Loucy (cell line): ENCODE measurements around the gene HACD3.

Experiments
- H2AFZ ChIP-seq: fragments of 200-600 bp; sonication (generic); 2 replicates; pipeline ENCODE4 v1.6.0; 2016; ENCODE audit warnings: antibody characterized with exemption, mild to moderate bottlenecking, low read length, moderate library complexity
- H3F3A ChIP-seq: fragments of 200-600 bp; 2 replicates; pipeline ENCODE4 v1.6.0; 2016; ENCODE audit warnings: antibody characterized with exemption, low read depth, mild to moderate bottlenecking
- H3K27me3 ChIP-seq: fragments of 200-600 bp; sonication (generic); 2 replicates; pipeline ENCODE4 v1.6.1; 2014; ENCODE audit warnings: low read length, mild to moderate bottlenecking; ENCODE audit not compliant: insufficient read depth, poor library complexity, severe bottlenecking
- H3K36me3 ChIP-seq: fragments of 200-600 bp; sonication (generic); 2 replicates; pipeline ENCODE4 v1.6.1; 2016; ENCODE audit warnings: low read length; ENCODE audit not compliant: insufficient read depth
- H3K4me1 ChIP-seq: fragments of 200-600 bp; sonication (generic); 2 replicates; pipeline ENCODE4 v1.5.1; 2014; ENCODE audit warnings: low read length, mild to moderate bottlenecking; ENCODE audit not compliant: insufficient read depth, poor library complexity, severe bottlenecking
- H3K4me2 ChIP-seq: fragments of 200-600 bp; sonication (generic); 2 replicates; pipeline ENCODE4 v1.6.0; 2014; ENCODE audit warnings: antibody characterized with exemption, low read length, low read depth, mild to moderate bottlenecking; ENCODE audit not compliant: poor library complexity, severe bottlenecking
- H3K4me3 ChIP-seq: fragments of 200-600 bp; sonication (generic); 2 replicates; pipeline ENCODE4 v1.5.1; 2014; ENCODE audit warnings: low read length, mild to moderate bottlenecking, mixed read lengths; ENCODE audit not compliant: poor library complexity, severe bottlenecking
- H3K79me2 ChIP-seq: fragments of 200-600 bp; sonication (generic); 2 replicates; pipeline ENCODE4 v1.6.1; 2014; ENCODE audit warnings: low read length; ENCODE audit not compliant: insufficient read depth
- H3K9ac ChIP-seq: fragments of 200-600 bp; sonication (generic); 2 replicates; pipeline ENCODE4 v1.6.0; 2014; ENCODE audit warnings: mild to moderate bottlenecking, low read depth, low read length, moderate library complexity; ENCODE audit not compliant: poor library complexity, severe bottlenecking
- H3K9me2 ChIP-seq: fragments of 200-600 bp; sonication (generic); replicated peaks from 2 replicates; pipeline ENCODE4 v1.6.1; 2016; ENCODE audit warnings: low read depth, low read length, mixed read lengths
- H3K9me3 ChIP-seq: fragments of 200-600 bp; sonication (generic); 2 replicates; pipeline ENCODE4 v1.6.1; 2014; ENCODE audit warnings: mild to moderate bottlenecking, antibody characterized with exemption, low read length, low read depth; ENCODE audit not compliant: insufficient read depth
- H4K20me1 ChIP-seq: fragments of 200-600 bp; sonication (generic); 2 replicates; pipeline ENCODE4 v1.6.0; 2014; ENCODE audit warnings: antibody characterized with exemption, low read length, mild to moderate bottlenecking; ENCODE audit not compliant: insufficient read depth, poor library complexity, severe bottlenecking
- CTCF ChIP-seq: fragments of 200-600 bp; sonication (generic); conservative IDR thresholded peaks from 2 replicates; pipeline ENCODE4 v1.5.1; 2014; ENCODE audit warnings: mild to moderate bottlenecking, antibody characterized with exemption, low read length
- EZH2phosphoT487 ChIP-seq: fragments of 200-600 bp; IDR thresholded peaks from 2 replicates; pipeline ENCODE4 v1.6.1; 2018; ENCODE audit warnings: antibody characterized with exemption, mild to moderate bottlenecking, moderate library complexity, borderline replicate concordance

The HACD3 gene

GRCh38 chr15:65528461-65529060, 1.7 kb upstream of the HACD3 start:
- no peak overlapping the region for H3K9ac ChIP-seq
- H3K9me3 ChIP-seq: no peaks in the 10 kb centered on the region
- peaks cover 24% of the 10 kb centered on the region for H4K20me1 ChIP-seq
- H3K4me3 ChIP-seq: no peak overlapping the region
- H3K79me2 ChIP-seq: peaks cover 33% of the 10 kb centered on the region
- no peaks in the 10 kb centered on the region for H3K36me3 ChIP-seq
- no peaks in the 10 kb centered on the region for H3K9me2 ChIP-seq
- H3K4me1 ChIP-seq: peaks cover 17% of the 10 kb centered on the region
- TF ChIP-seq CTCF: no peak
- TF ChIP-seq EZH2phosphoT487: no peak
- no peak overlapping the region for H3K4me2 ChIP-seq
- H3K27me3 ChIP-seq: no peaks in the 10 kb centered on the region
- no peak overlapping the region for H2AFZ ChIP-seq
- H3F3A ChIP-seq: no peaks in the 10 kb centered on the region

DNA sequence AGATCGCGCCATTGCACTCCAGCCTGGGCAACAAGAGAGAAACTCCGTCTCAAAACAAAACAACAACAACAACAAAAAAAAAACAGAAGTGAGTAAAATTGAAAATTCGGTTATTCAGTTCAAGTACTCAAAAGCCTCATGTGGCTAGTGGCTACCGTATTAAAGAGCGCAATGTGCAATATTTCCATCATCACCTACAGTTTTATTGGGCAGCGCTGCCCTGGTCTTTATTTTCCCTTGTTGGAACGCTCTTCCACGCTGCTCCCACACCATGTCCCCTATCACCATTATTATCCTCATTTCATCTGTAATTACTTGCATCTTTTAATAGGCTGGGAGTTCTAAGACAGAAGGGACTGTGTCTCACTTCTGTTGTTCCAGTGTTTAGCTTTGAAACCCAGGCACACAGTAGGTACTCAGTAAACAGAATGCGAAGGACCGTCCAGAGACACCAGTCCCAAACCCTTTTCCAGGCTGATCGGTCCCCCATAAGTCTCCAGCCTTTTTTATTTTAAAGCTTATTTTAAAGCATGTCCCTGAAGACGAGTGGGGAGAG, 423 bp upstream of the HACD3 start:
- Histone ChIP-seq H3K4me2 (peak overlapping the region; percentile 96), H3K9me2 (no peaks in the 10 kb centered on the region), H3K9ac (peak overlapping the region; percentile 98), H3K36me3 (no peaks in the 10 kb centered on the region), H3K79me2 (peaks cover 46% of the 10 kb centered on the region), H3K27me3 (no peaks in the 10 kb centered on the region), H4K20me1 (peaks cover 32% of the 10 kb centered on the region), H3K9me3 (no peaks in the 10 kb centered on the region), H3F3A (no peaks in the 10 kb centered on the region), H3K4me1 (peaks cover 25% of the 10 kb centered on the region), H3K4me3 (peak overlapping the region; percentile 97), H2AFZ (peak overlapping the region; percentile 99)
- TF ChIP-seq CTCF: no peak
- TF ChIP-seq EZH2phosphoT487: no peak

GRCh38 chr15:65532738-65533051, 2.4 kb downstream of the HACD3 start:
- H3F3A ChIP-seq: no peaks in the 10 kb centered on the region
- H3K27me3 ChIP-seq: no peaks in the 10 kb centered on the region
- no peak overlapping the region for H2AFZ ChIP-seq
- peak overlapping the region; percentile 96 for H3K4me2 ChIP-seq
- H4K20me1 ChIP-seq: peaks cover 56% of the 10 kb centered on the region
- peaks cover 37% of the 10 kb centered on the region for H3K4me1 ChIP-seq
- peak overlapping the region; percentile 97 for H3K4me3 ChIP-seq
- no peaks in the 10 kb centered on the region for H3K9me3 ChIP-seq
- TF ChIP-seq CTCF: no peak
- no peak for TF ChIP-seq EZH2phosphoT487
- no peaks in the 10 kb centered on the region; the same call in 1 of the 2 replicates for H3K36me3 ChIP-seq
- peaks cover 72% of the 10 kb centered on the region for H3K79me2 ChIP-seq
- peak overlapping the region; percentile 98 for H3K9ac ChIP-seq
- no peaks in the 10 kb centered on the region for H3K9me2 ChIP-seq
